HG03457 (cell line): ENCODE measurements around the gene NQO2.

Experiments
- ATAC-seq: cut with Tn5 transposase; IDR thresholded peaks from one replicate; pipeline ENCODE4 v1.9.1; 2021; ENCODE audit warnings: moderate number of reproducible peaks; ENCODE audit not compliant: unreplicated experiment

The NQO2 gene

GRCh38 chr6:3068329-3069214 lies 68.9 kb downstream of the NQO2 start, which contains the start of gene RIPK1:
Gene RIPK1 (plus strand): TSS chr6:3068494. CDS start chr6:3076824, 8,330 bp downstream.
- ATAC-seq, result peak; percentile 66
